HCT116 (cell line): ENCODE results near the gene EIF4E. TPM values are rescaled to one million over a fixed set of nuclear protein-coding genes. Genes with fewer than 3 reads are reported as not detected.

Experiments used
- ATAC-seq: fragments of 200-7000 bp; cut with Tn5 transposase; 2 replicates; pipeline ENCODE4 v1.9.1; 2020; ENCODE audit warnings: mild to moderate bottlenecking, moderate library complexity
- BruUV-seq: library from RNA; stranded (reverse); fragments of 400-500 nt; replicated peaks from 2 replicates; lab custom pipeline; 2021; lab: Mats Ljungman, UMichigan
- CTCF ChIA-PET: fragments of 300-600 bp; sonication (Branson Sonifier 250); formaldehyde crosslinking; loops from one replicate; lab custom pipeline; 2021; ENCODE audit warnings: antibody characterized with exemption; lab: Charles Lee
- POLR2A ChIA-PET: fragments of 300-600, 350-600 bp; sonication (Branson Sonifier 250); formaldehyde crosslinking; loops from one replicate; lab custom pipeline; 2021; ENCODE audit warnings: antibody characterized with exemption; lab: Charles Lee
- RAD21 ChIA-PET, 2 experiments: fragments of 300-600 bp; sonication (Branson Sonifier 250); formaldehyde crosslinking; loops; one replicate each; lab custom pipeline; 2023; ENCODE audit warnings: low total read pairs in 2 of 2; ENCODE audit not compliant: uncharacterized antibody in 2 of 2, unreplicated experiment in 2 of 2, low non-redundant PET in 1 of 2; lab: Charles Lee
- DNase-seq: peaks from one replicate; pipeline ENCODE4 v3.0.0-alpha.2; 2010; ENCODE audit warnings: low read depth, low spot score
- H2AFZ ChIP-seq: fragments of 200-600 bp; shearing (Covaris generic), sonication (generic); 2 replicates; pipeline ENCODE4 v1.6.1; 2017; ENCODE audit warnings: low read depth, mixed run types, mixed read lengths, antibody characterized with exemption, low read length; ENCODE audit not compliant: poor library complexity, severe bottlenecking
- H3K27ac ChIP-seq: 2 replicates; pipeline ENCODE4 v1.5.1; 2012; ENCODE audit warnings: low read depth, low read length
- H3K27me3 ChIP-seq: fragments of 200-600 bp; sonication (generic); 2 replicates; pipeline ENCODE4 v1.6.1; 2016; ENCODE audit warnings: mixed run types, low read length, mixed read lengths; ENCODE audit not compliant: insufficient read depth
- H3K36me3 ChIP-seq, 2 experiments: fragments of 200-500 bp in 1 of 2; fragments of 200-600 bp in 1 of 2; sonication (Bioruptor generic) in 1 of 2; sonication (generic) in 1 of 2; 2 replicates each; pipeline versions ENCODE4 v1.5.1 to v1.6.1; 2014 to 2016; ENCODE audit warnings: low read length in 2 of 2, inconsistent platforms in 1 of 2, mixed read lengths in 1 of 2, mixed run types in 1 of 2; ENCODE audit not compliant: insufficient read depth in 2 of 2, control insufficient read depth in 1 of 2
- H3K4me1 ChIP-seq, 2 experiments: fragments of 200-600 bp in 1 of 2; sonication (generic) in 1 of 2; 2 replicates each; pipeline versions ENCODE4 v1.5.1 to v1.6.1; 2012 to 2017; ENCODE audit warnings: low read length in 2 of 2, inconsistent platforms in 1 of 2, mild to moderate bottlenecking in 1 of 2, mixed read lengths in 1 of 2, mixed run types in 1 of 2, moderate library complexity in 1 of 2; ENCODE audit not compliant: insufficient read depth in 2 of 2, control insufficient read depth in 1 of 2
- H3K4me2 ChIP-seq: fragments of 200-600 bp; sonication (generic); 2 replicates; pipeline ENCODE4 v1.6.1; 2017; ENCODE audit warnings: mixed run types, low read length, mixed read lengths
- H3K4me3 ChIP-seq, 2 experiments: fragments of 200-600 bp in 1 of 2; sonication (generic) in 1 of 2; replicated peaks in 1 of 2; 2 replicates each; pipeline ENCODE4 v1.5.1; 2011 to 2016; ENCODE audit warnings: low read length in 2 of 2, control low read depth in 1 of 2, low read depth in 1 of 2, mild to moderate bottlenecking in 1 of 2, mixed read lengths in 1 of 2, mixed run types in 1 of 2
- H3K79me2 ChIP-seq: fragments of 200-600 bp; sonication (generic); 2 replicates; pipeline ENCODE4 v1.6.1; 2017; ENCODE audit warnings: mild to moderate bottlenecking, mixed run types, low read length, moderate library complexity, mixed read lengths; ENCODE audit not compliant: insufficient read depth
- H3K9ac ChIP-seq: fragments of 200-600 bp; sonication (generic); 2 replicates; pipeline ENCODE4 v1.6.1; 2016; ENCODE audit warnings: low read length, mixed read lengths
- H3K9me2 ChIP-seq: fragments of 200-600 bp; sonication (generic), shearing (Covaris generic); 2 replicates; pipeline ENCODE4 v1.6.1; 2017; ENCODE audit warnings: mixed run types, mild to moderate bottlenecking, moderate library complexity; ENCODE audit not compliant: insufficient read depth
- H3K9me3 ChIP-seq, 2 experiments: fragments of 200-500 bp in 1 of 2; fragments of 200-600 bp in 1 of 2; sonication (Bioruptor generic) in 1 of 2; sonication (generic) in 1 of 2; 2 replicates each; pipeline ENCODE4 v1.6.1; 2014 to 2017; ENCODE audit warnings: low read length in 2 of 2, mixed read lengths in 2 of 2, inconsistent platforms in 1 of 2, low read depth in 1 of 2, mild to moderate bottlenecking in 1 of 2, mixed run types in 1 of 2, moderate library complexity in 1 of 2; ENCODE audit not compliant: control insufficient read depth in 1 of 2, insufficient read depth in 1 of 2
- H4K20me1 ChIP-seq: fragments of 200-600 bp; sonication (generic), shearing (Covaris generic); 2 replicates; pipeline ENCODE4 v1.6.1; 2017; ENCODE audit warnings: mixed run types, mild to moderate bottlenecking, moderate library complexity; ENCODE audit not compliant: insufficient read depth
- CBX3 ChIP-seq: IDR thresholded peaks from 2 replicates; pipeline ENCODE4 v1.6.1; 2012; ENCODE audit warnings: low read depth
- CEBPB ChIP-seq: IDR thresholded peaks from 2 replicates; pipeline ENCODE4 v1.6.1; 2012; ENCODE audit warnings: low read depth
- EGR1 ChIP-seq: IDR thresholded peaks from 2 replicates; pipeline ENCODE4 v1.6.1; 2012; ENCODE audit warnings: low read depth
- ELF1 ChIP-seq: IDR thresholded peaks from 2 replicates; pipeline ENCODE4 v1.6.1; 2012; ENCODE audit warnings: low read depth, borderline replicate concordance
- EZH2 ChIP-seq: fragments of 200-600 bp; sonication (generic); IDR thresholded peaks from 2 replicates; pipeline ENCODE4 v1.6.1; 2017; ENCODE audit warnings: antibody characterized with exemption, mixed run types
- FOSL1 ChIP-seq: IDR thresholded peaks from 2 replicates; pipeline ENCODE4 v1.6.1; 2012; ENCODE audit warnings: low read depth
- POLR2A ChIP-seq: IDR thresholded peaks from 2 replicates; pipeline ENCODE4 v1.7.0; 2011; ENCODE audit warnings: borderline replicate concordance; ENCODE audit not compliant: insufficient read depth, insufficient read length; ENCODE audit errors: extremely low read depth
- RAD21 ChIP-seq: IDR thresholded peaks from 2 replicates; pipeline ENCODE4 v1.6.1; 2012; ENCODE audit warnings: low read depth, mild to moderate bottlenecking
- SIN3A ChIP-seq: IDR thresholded peaks from 2 replicates; pipeline ENCODE4 v1.6.1; 2012; ENCODE audit warnings: low read depth
- SP1 ChIP-seq: IDR thresholded peaks from 2 replicates; pipeline ENCODE4 v1.6.1; 2012; ENCODE audit warnings: low read depth
- SRF ChIP-seq: IDR thresholded peaks from 2 replicates; pipeline ENCODE4 v1.6.1; 2012; ENCODE audit warnings: low read depth
- TCF7L2 ChIP-seq: IDR thresholded peaks from 2 replicates; pipeline ENCODE4 v1.7.0; 2011; ENCODE audit warnings: borderline replicate concordance, inconsistent platforms; ENCODE audit not compliant: insufficient read depth, insufficient read length; ENCODE audit errors: extremely low read depth
- YY1 ChIP-seq: IDR thresholded peaks from 2 replicates; pipeline ENCODE4 v1.6.1; 2011; ENCODE audit warnings: low read length, low read depth, moderate library complexity, mild to moderate bottlenecking; ENCODE audit not compliant: insufficient replicate concordance; ENCODE audit errors: extremely low read depth
- ZFX ChIP-seq: fragments of 450-650 bp; IDR thresholded peaks from 2 replicates; pipeline ENCODE4 v1.6.1; 2017
- ZNF274 ChIP-seq: fragments of 200-500 bp; sonication (Bioruptor generic); IDR thresholded peaks from 2 replicates; pipeline ENCODE4 v1.6.1; 2014; ENCODE audit warnings: mild to moderate bottlenecking, low read depth, low read length, inconsistent platforms
- intact Hi-C: fragments of 100-400 bp; cut with micrococcal nuclease; formaldehyde crosslinking; loops from 2 replicates; pipeline ENCODE4 v1.10.0; 2022
- total RNA-seq: library from RNA; stranded (reverse); gene quantifications from one replicate; pipeline ENCODE4 v1.2.1, GENCODE V29; 2021; ENCODE audit not compliant: unreplicated experiment
- TF ChIP-seq, protein P1 (sequence below), 3 experiments: fragments of 200-600 bp in 1 of 3; sonication (generic) in 1 of 3; IDR thresholded peaks in 2 of 3; conservative IDR thresholded peaks in 1 of 3; 2 replicates each; pipeline ENCODE4 v1.5.1; 2012 to 2017; ENCODE audit warnings: low read depth in 2 of 3, low read length in 2 of 3, antibody characterized with exemption in 1 of 3, borderline replicate concordance in 1 of 3, control low read depth in 1 of 3, mild to moderate bottlenecking in 1 of 3, mixed read lengths in 1 of 3, mixed run types in 1 of 3, moderate library complexity in 1 of 3; ENCODE audit not compliant: insufficient read depth in 1 of 3
- TF ChIP-seq, protein P2 (sequence below): IDR thresholded peaks from 2 replicates; pipeline ENCODE4 v1.6.1; 2012

The EIF4E gene
- total RNA-seq, 1 experiment from 2014 or later = 148 TPM

DNA sequence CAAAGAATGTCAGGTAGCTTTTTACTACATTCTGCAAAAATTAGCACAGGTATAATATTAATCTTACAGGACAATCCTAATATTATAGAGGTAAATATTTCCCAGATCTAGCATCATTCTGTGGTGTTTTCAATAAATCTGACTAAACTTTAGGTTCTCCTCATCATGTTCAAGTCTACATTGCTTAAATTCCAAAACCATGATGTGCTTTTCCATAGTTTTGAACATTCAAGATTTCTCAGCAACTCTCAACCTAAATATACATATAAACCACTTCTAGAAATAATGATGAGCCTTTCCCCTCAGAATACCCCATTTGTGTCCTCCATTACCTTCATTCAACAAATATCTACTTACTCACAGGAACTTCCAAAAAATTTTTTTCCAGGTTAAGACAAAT is 23.1 kb downstream of the EIF4E start:
- Histone ChIP-seq H3K9me2 (no peaks in the 10 kb centered on the region), H3K9ac (no peak overlapping the region), H3K36me3 (peaks cover 3 to 14% of the 10 kb centered on the region in 2 experiments; a peak in 2 of 4 replicates), H2AFZ (no peak overlapping the region), H3K4me1 (peaks cover 0 to 14% of the 10 kb centered on the region in 2 experiments; a peak in 1 of 4 replicates), H3K79me2 (peaks cover 100% of the 10 kb centered on the region), H3K27me3 (no peaks in the 10 kb centered on the region), H4K20me1 (peaks cover 67% of the 10 kb centered on the region; the same call in 1 of the 2 replicates), H3K4me2 (no peak overlapping the region), H3K4me3 (no peak overlapping the region), H3K9me3 (no peaks in the 10 kb centered on the region), H3K27ac (no peak overlapping the region)
- no peak for ATAC-seq
- ChIA-PET CTCF (no interaction called here), POLR2A (no interaction called here), RAD21 (no interaction called here)
- no peak for DNase-seq
- no TSS peak for BruUV-seq
- intact Hi-C loops = no loop called here
- no peak for TF ChIP-seq CBX3
- no peak for TF ChIP-seq ZNF274
- TF ChIP-seq POLR2A = no peak
- TF ChIP-seq, protein P1, sequence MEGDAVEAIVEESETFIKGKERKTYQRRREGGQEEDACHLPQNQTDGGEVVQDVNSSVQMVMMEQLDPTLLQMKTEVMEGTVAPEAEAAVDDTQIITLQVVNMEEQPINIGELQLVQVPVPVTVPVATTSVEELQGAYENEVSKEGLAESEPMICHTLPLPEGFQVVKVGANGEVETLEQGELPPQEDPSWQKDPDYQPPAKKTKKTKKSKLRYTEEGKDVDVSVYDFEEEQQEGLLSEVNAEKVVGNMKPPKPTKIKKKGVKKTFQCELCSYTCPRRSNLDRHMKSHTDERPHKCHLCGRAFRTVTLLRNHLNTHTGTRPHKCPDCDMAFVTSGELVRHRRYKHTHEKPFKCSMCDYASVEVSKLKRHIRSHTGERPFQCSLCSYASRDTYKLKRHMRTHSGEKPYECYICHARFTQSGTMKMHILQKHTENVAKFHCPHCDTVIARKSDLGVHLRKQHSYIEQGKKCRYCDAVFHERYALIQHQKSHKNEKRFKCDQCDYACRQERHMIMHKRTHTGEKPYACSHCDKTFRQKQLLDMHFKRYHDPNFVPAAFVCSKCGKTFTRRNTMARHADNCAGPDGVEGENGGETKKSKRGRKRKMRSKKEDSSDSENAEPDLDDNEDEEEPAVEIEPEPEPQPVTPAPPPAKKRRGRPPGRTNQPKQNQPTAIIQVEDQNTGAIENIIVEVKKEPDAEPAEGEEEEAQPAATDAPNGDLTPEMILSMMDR (IDR thresholded peaks at IDR 0.05 in 2 of 3, conservative IDR thresholded peaks at IDR 0.05 in 1 of 3; ENCODE audit: borderline replicate concordance in 1 of 3, insufficient read depth in 1 of 3, low read depth in 2 of 3, low read length in 2 of 3) = no peak
- TF ChIP-seq ELF1 = no peak
- TF ChIP-seq FOSL1 = no peak
- TF ChIP-seq CEBPB = no peak
- TF ChIP-seq SP1 = no peak
- TF ChIP-seq, protein P2, sequence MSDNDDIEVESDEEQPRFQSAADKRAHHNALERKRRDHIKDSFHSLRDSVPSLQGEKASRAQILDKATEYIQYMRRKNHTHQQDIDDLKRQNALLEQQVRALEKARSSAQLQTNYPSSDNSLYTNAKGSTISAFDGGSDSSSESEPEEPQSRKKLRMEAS = no peak
- TF ChIP-seq EGR1 = no peak
- no peak for TF ChIP-seq YY1
- no peak for TF ChIP-seq RAD21
- TF ChIP-seq EZH2 = no peak
- TF ChIP-seq SRF = no peak
- no peak for TF ChIP-seq ZFX
- no peak for TF ChIP-seq TCF7L2
- no peak for TF ChIP-seq SIN3A
